CD14-positive monocyte (primary cell): ENCODE measurements around the gene NIP7. TPM values are rescaled to one million over a fixed set of nuclear protein-coding genes. Genes with fewer than 3 reads are reported as not detected.

Experiments used
- DNase-seq, 3 donors: peaks; one replicate each; pipeline ENCODE4 v3.0.0-alpha.2; 2011 to 2022
- H2AFZ ChIP-seq: 2 replicates; pipeline ENCODE4 v1.6.0; 2012; ENCODE audit warnings: mild to moderate bottlenecking, low read depth, low read length, inconsistent platforms; ENCODE audit not compliant: insufficient read depth, poor library complexity, severe bottlenecking
- H3K27ac ChIP-seq, 2 donors: 1 replicate in 1 of 2; 2 replicates in 1 of 2; pipeline ENCODE4 v1.5.1; 2012 to 2013; ENCODE audit warnings: low read length in 2 of 2, control low read depth in 1 of 2, inconsistent platforms in 1 of 2, low read depth in 1 of 2, mild to moderate bottlenecking in 1 of 2
- H3K27me3 ChIP-seq, 2 donors: one replicate each; pipeline versions ENCODE4 v1.6.0 to v1.6.1; 2011 to 2013; ENCODE audit warnings: low read length in 2 of 2; ENCODE audit not compliant: control insufficient read depth in 2 of 2, insufficient read depth in 2 of 2
- H3K36me3 ChIP-seq, 2 donors: replicated peaks in 1 of 2; 1 replicate in 1 of 2; 2 replicates in 1 of 2; pipeline versions ENCODE4 v1.5.1 to v1.6.1; 2012 to 2013; ENCODE audit warnings: low read length in 2 of 2, control low read depth in 1 of 2, inconsistent platforms in 1 of 2, mild to moderate bottlenecking in 1 of 2; ENCODE audit not compliant: insufficient read depth in 2 of 2, control insufficient read depth in 1 of 2
- H3K4me1 ChIP-seq, 2 donors: 1 replicate in 1 of 2; 2 replicates in 1 of 2; pipeline versions ENCODE4 v1.5.1 to v1.6.1; 2012 to 2013; ENCODE audit warnings: low read length in 2 of 2, control low read depth in 1 of 2, inconsistent platforms in 1 of 2, mild to moderate bottlenecking in 1 of 2, moderate library complexity in 1 of 2; ENCODE audit not compliant: insufficient read depth in 2 of 2, control insufficient read depth in 1 of 2
- H3K4me2 ChIP-seq: replicated peaks from 2 replicates; pipeline ENCODE3; 2012; ENCODE audit warnings: low read length, moderate library complexity, mild to moderate bottlenecking; ENCODE audit not compliant: poor library complexity, severe bottlenecking; ENCODE audit errors: extremely low read depth
- H3K4me3 ChIP-seq, 3 experiments: fragments of 200-600 bp in 1 of 3; sonication (generic) in 1 of 3; replicated peaks in 1 of 3; 1 replicate in 2 of 3; 2 replicates in 1 of 3; pipeline ENCODE4 v1.5.1; 2011 to 2013; ENCODE audit warnings: low read length in 3 of 3, mild to moderate bottlenecking in 3 of 3, control low read depth in 2 of 3, low read depth in 2 of 3, inconsistent platforms in 1 of 3, moderate library complexity in 1 of 3
- H3K79me2 ChIP-seq: 2 replicates; pipeline ENCODE4 v1.6.0; 2012; ENCODE audit warnings: mild to moderate bottlenecking, control low read depth, inconsistent platforms, low read length, moderate library complexity; ENCODE audit not compliant: insufficient read depth
- H3K9ac ChIP-seq: 2 replicates; pipeline ENCODE4 v1.6.0; 2017; ENCODE audit warnings: low read length, mild to moderate bottlenecking; ENCODE audit not compliant: insufficient read depth, poor library complexity, severe bottlenecking
- H3K9me3 ChIP-seq, 2 donors: replicated peaks in 1 of 2; 1 replicate in 1 of 2; 2 replicates in 1 of 2; pipeline versions ENCODE4 v1.5.1 to v1.6.1; 2012 to 2013; ENCODE audit warnings: low read length in 2 of 2, control low read depth in 1 of 2; ENCODE audit not compliant: control insufficient read depth in 1 of 2, insufficient read depth in 1 of 2
- H4K20me1 ChIP-seq: 2 replicates; pipeline ENCODE4 v1.6.0; 2012; ENCODE audit warnings: mild to moderate bottlenecking, low read length, control low read depth, moderate library complexity; ENCODE audit not compliant: insufficient read depth
- H3K27ac Mint-ChIP-seq, 7 donors: one replicate each; pipeline ENCODE4 v1.8.0; 2020; ENCODE audit warnings: mild to moderate bottlenecking in 7 of 7, mixed read lengths in 7 of 7, moderate library complexity in 6 of 7, inconsistent platforms in 2 of 7
- H3K27me3 Mint-ChIP-seq, 3 donors: one replicate each; pipeline ENCODE4 v1.8.0; 2021 to 2022; ENCODE audit warnings: low read depth in 3 of 3, mild to moderate bottlenecking in 3 of 3, mixed read lengths in 3 of 3, moderate library complexity in 3 of 3, inconsistent platforms in 1 of 3
- H3K36me3 Mint-ChIP-seq, 2 donors: one replicate each; pipeline ENCODE4 v1.8.0; 2020; ENCODE audit warnings: mixed read lengths in 2 of 2, inconsistent platforms in 1 of 2, mild to moderate bottlenecking in 1 of 2
- H3K4me1 Mint-ChIP-seq: one replicate; pipeline ENCODE4 v1.8.0; 2020; ENCODE audit warnings: mild to moderate bottlenecking, mixed read lengths
- H3K4me3 Mint-ChIP-seq, 2 donors: one replicate each; pipeline ENCODE4 v1.8.0; 2020; ENCODE audit warnings: mild to moderate bottlenecking in 2 of 2, mixed read lengths in 2 of 2, moderate library complexity in 1 of 2
- H3K9me3 Mint-ChIP-seq, 7 donors: one replicate each; pipeline ENCODE4 v1.8.0; 2020 to 2022; ENCODE audit warnings: mixed read lengths in 7 of 7, mild to moderate bottlenecking in 6 of 7, moderate library complexity in 6 of 7, inconsistent platforms in 2 of 7
- WGBS: methylation state at CpG from one replicate; pipeline ENCODE4 v1.1.5; 2013; ENCODE audit warnings: missing lambda C conversion rate; ENCODE audit not compliant: insufficient coverage; 5-methylcytosine and 5-hydroxymethylcytosine counted together
- intact Hi-C, 2 donors: fragments of 100-400 bp; cut with micrococcal nuclease; formaldehyde crosslinking; loops; one replicate each; pipeline versions ENCODE4 v1.15.0 to v1.15.1; 2023
- polyA plus RNA-seq, 3 donors: library from polyadenylated mRNA; depleted of rRNA in 1 of 3; unstranded in 2 of 3; stranded (reverse) in 1 of 3; fragments of 300-500 nt in 2 of 3; fragments of >200 nt in 1 of 3; fragmentation: Illumina TruSeq in 2 of 3; gene quantifications; 1 replicate in 2 of 3; 2 replicates in 1 of 3; pipeline ENCODE4 v1.2.3, GENCODE V29; 2012 to 2021
- TF ChIP-seq, protein P1 (sequence below): fragments of 200-600 bp; IDR thresholded peaks from one replicate; pipeline ENCODE4 v1.8.0; 2022; ENCODE audit warnings: antibody characterized with exemption, mild to moderate bottlenecking

Gene NIP7
- polyA plus RNA-seq, 3 donors = 3.0 to 16.4 (median 14.2) TPM

DNA sequence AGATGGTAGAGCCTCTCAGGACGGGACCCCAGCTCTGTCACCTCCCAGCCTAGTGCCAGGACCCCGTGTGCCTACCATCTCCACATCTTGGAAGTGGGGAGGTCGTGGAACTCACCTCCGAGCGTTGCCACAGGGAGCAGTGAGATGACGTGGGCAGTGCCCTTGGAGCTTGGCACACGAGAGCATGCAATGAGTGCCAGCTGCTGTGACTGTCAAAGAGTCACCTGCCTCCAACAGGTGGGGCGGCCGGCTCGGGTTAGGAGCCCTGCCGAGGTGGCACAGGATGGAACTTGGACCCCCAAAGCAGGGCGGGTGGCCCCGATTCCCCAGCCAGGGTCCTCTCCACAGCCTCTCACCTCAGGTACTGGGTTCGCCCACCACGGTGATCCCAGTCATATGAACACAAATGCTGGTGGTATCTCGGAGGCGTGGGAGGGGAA, 23.0 kb upstream of the NIP7 start:
- Mint-ChIP-seq H3K4me1 (peaks cover 9% of the 10 kb centered on the region), H3K4me3 (no peak overlapping the region), H3K9me3 (peaks cover 0 to 2% (median 0%) of the 10 kb centered on the region in 7 donors), H3K27ac (peak overlapping the region in 1 of 7 donors; percentile 63), H3K27me3 (no peaks in the 10 kb centered on the region), H3K36me3 (peaks cover 64 to 84% of the 10 kb centered on the region in 2 donors)
- Histone ChIP-seq H3K27ac (peak overlapping the region in 1 of 2 donors; percentile 31), H3K79me2 (peaks cover 64% of the 10 kb centered on the region), H3K27me3 (no peaks in the 10 kb centered on the region), H3K4me3 (no peak overlapping the region), H3K9me3 (no peaks in the 10 kb centered on the region), H3K9ac (no peak overlapping the region), H2AFZ (no peak overlapping the region), H3K4me2 (no peak overlapping the region), H4K20me1 (peaks cover 88% of the 10 kb centered on the region), H3K36me3 (peaks cover 68 to 86% of the 10 kb centered on the region in 2 donors), H3K4me1 (peaks cover 8% of the 10 kb centered on the region in 2 donors)
- intact Hi-C loops = loop anchor here in 1 of 2 donors (10.0 kb wide), 1 partner anchor 182 kb away; the partner anchor contains the start of genes CHTF8 and UTP4
- DNase-seq = no peak
- 97% methylated on average over 14 of the region's 17 CpGs for WGBS
- TF ChIP-seq, protein P1, sequence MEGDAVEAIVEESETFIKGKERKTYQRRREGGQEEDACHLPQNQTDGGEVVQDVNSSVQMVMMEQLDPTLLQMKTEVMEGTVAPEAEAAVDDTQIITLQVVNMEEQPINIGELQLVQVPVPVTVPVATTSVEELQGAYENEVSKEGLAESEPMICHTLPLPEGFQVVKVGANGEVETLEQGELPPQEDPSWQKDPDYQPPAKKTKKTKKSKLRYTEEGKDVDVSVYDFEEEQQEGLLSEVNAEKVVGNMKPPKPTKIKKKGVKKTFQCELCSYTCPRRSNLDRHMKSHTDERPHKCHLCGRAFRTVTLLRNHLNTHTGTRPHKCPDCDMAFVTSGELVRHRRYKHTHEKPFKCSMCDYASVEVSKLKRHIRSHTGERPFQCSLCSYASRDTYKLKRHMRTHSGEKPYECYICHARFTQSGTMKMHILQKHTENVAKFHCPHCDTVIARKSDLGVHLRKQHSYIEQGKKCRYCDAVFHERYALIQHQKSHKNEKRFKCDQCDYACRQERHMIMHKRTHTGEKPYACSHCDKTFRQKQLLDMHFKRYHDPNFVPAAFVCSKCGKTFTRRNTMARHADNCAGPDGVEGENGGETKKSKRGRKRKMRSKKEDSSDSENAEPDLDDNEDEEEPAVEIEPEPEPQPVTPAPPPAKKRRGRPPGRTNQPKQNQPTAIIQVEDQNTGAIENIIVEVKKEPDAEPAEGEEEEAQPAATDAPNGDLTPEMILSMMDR = no peak

DNA sequence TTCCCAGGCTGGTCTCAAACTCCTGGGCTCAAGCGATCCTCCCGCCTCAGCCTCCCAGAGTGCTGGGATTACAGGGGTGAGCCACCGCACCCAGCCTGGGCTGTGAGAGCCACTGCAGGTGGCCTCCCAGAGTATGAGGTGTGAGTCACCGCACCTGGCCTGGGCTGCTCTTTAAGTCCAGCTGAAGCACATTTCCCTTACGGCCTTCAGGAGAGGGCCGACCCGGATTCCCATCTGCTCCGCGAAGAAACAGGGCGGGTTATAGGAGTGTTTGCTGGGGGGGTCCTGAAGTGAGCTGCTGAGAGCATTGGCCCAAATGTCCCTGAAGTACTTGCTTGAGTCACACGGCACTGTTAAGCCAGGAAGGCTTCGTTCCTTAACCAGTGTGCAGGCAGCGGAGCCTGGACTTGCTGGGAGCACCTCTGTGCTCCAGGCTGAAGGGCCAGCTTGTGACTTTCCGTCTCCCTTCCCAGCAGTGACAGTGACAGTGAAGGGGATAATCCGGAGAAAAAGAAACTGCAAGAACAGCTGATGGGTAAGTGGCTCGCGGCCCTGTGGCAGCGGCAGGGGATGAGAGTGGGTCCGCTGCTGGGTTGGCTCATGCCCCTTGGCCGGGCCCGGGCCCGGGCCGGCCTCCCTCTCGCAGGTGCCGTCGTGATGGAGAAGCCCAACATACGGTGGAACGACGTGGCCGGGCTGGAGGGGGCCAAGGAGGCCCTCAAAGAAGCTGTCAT, 21.2 kb upstream of the NIP7 start:
- H2AFZ ChIP-seq = no peak overlapping the region
- Mint-ChIP-seq H3K9me3 (peaks cover 0 to 2% (median 0%) of the 10 kb centered on the region in 7 donors), H3K4me3 (no peak overlapping the region), H3K4me1 (no peaks in the 10 kb centered on the region), H3K36me3 (peaks cover 75 to 98% of the 10 kb centered on the region in 2 donors), H3K27me3 (no peaks in the 10 kb centered on the region), H3K27ac (peak overlapping the region in 1 of 7 donors; percentile 26)
- peaks cover 89% of the 10 kb centered on the region for H4K20me1 ChIP-seq
- H3K4me2 ChIP-seq = no peak overlapping the region
- no peaks in the 10 kb centered on the region for H3K4me1 ChIP-seq
- H3K36me3 ChIP-seq = peaks cover 85 to 100% of the 10 kb centered on the region in 2 donors
- no peak overlapping the region for H3K9ac ChIP-seq
- no peak for DNase-seq
- 99% methylated on average over 27 of the region's 30 CpGs for WGBS
- no peak overlapping the region for H3K4me3 ChIP-seq
- H3K27ac ChIP-seq = no peak overlapping the region
- H3K27me3 ChIP-seq = no peaks in the 10 kb centered on the region
- TF ChIP-seq, protein P1 = no peak
- peaks cover 51% of the 10 kb centered on the region for H3K79me2 ChIP-seq
- no peaks in the 10 kb centered on the region for H3K9me3 ChIP-seq
- intact Hi-C loops = loop anchor here in 1 of 2 donors (10.0 kb wide), 1 partner anchor 184 kb away; the partner anchor contains the start of genes CHTF8 and UTP4
